HG02981 (cell line): Measurements from ENCODE around the gene CYBA.

Experiments
- ATAC-seq: cut with Tn5 transposase; IDR thresholded peaks from one replicate; pipeline ENCODE4 v1.9.1; 2021; ENCODE audit warnings: mild to moderate bottlenecking, moderate library complexity; ENCODE audit not compliant: unreplicated experiment

Gene CYBA

GRCh38 chr16:88662843-88663606 lies 12.2 kb upstream of the CYBA start, which contains the start of gene MVD:
Gene MVD, minus strand, starts transcription at chr16:88663091. Its CDS starts 11 bp downstream, at chr16:88663080.
- ATAC-seq: peak; percentile 94

DNA sequence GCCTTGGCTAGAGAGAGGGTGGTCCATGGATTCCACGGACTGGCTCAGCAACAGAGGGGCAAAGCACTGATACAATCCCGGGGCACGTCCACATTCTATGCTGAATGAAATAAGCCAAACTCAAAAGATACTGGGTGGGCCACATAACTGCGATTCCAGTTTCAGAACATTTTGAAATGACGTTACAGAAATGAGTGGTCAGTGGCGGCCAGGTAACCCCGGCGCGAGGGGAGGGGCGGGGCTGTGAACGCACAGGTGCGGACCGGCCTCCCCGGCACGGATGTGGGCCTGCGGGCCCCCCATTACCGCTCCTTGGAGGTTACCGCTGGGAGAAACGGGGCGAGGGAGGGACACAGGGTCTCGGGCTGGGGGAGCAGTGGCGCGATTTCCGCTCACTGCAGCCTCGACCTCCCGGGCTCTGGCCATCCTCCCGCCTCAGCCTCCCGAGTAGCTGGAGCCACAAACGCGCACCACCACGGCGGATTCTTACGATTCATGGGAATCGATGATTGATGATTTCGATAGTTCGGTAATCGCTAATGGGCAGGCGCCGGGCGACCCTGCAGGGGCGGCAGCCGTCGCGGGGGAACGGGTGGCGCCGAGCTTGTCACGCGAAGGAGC lies 11.5 kb upstream of the CYBA start:
- no peak for ATAC-seq

DNA sequence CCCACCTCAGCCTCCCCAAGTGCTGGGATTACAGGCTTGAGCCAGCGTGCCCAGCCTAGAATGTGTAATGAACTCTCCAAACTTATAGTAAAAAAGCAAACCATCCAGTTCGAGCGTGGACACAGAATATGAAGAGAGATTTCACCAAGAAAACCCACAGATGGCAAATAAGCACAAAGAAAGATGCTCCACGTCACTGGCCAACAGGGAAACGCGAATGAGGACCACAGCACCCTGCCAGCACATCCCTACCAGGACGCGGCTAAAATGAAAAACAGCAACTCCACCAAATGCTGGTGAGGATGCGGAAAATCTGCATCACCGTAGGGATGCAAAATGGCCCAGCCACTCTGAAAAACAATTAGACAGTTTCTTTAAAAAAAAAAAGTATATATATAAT lies 10.6 kb upstream of the CYBA start:
- ATAC-seq: no peak

GRCh38 chr16:88659160-88659559 lies 8.3 kb upstream of the CYBA start:
- ATAC-seq: no peak

- no peak for ATAC-seq
These were observed 7.9 kb upstream of the CYBA start for GRCh38 chr16:88658714-88659113.

- ATAC-seq: no peak
These were observed 6.5 kb upstream of the CYBA start for GRCh38 chr16:88657371-88657770.

DNA sequence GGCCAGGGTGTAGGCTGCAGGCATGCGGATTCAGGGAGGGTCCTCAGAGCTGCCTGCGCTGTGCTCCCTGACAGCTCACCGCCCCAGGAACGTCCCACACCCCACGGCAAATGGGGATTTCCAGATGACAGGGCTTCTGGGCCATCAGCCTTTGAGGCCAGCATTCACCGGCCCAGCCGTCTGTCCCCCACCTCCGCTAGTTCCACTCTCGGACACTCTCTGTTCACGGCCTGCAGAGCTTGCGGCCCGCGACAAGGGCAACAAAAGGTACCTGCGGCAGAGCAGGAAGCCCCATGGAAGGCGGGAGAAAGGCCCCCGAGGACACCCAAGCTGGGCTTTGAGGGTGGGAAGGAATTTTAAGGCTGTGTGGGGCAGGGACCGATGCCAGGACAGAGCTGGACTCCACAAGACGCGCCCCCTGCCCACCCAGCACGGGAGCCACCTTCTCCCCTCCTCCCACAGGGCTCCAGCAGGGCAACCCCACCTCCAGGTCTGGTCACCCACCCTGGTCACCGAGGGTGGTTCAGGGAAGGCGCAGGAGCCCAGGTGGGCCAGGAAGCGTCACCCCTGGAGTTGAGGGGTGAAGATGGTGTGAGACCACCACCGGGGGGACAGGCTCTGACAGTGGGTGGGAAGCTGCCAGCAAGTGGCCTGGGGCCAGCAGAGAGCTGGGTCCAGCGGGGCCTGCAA lies 5.6 kb upstream of the CYBA start:
- no peak for ATAC-seq

DNA sequence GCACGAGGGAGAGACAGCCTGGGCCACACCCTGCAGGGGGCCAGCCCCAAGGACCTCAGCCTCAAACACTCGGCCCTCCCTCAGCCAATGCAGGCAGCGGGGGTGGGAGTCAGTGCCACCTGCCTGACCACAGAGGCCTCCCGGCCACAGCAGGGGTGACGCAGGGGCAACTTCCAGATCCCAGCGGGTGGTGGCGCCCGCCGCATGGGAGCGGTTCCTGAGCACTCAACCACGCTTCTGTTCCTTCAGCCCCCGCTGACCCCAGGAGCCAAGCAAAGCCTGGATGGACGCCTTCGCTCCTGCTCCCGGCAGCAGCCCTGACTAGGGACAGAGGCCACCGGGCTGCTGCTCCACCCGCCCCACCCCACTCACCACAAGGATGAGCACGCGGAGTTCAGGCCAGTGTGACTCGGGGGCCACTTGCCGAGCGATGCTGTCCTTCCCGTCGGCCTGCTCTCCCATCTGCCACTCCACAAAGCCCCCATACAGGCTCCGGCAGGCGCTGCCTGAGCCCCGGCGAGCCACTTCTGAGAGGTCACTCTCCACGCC lies 5.0 kb upstream of the CYBA start:
- no peak for ATAC-seq

DNA sequence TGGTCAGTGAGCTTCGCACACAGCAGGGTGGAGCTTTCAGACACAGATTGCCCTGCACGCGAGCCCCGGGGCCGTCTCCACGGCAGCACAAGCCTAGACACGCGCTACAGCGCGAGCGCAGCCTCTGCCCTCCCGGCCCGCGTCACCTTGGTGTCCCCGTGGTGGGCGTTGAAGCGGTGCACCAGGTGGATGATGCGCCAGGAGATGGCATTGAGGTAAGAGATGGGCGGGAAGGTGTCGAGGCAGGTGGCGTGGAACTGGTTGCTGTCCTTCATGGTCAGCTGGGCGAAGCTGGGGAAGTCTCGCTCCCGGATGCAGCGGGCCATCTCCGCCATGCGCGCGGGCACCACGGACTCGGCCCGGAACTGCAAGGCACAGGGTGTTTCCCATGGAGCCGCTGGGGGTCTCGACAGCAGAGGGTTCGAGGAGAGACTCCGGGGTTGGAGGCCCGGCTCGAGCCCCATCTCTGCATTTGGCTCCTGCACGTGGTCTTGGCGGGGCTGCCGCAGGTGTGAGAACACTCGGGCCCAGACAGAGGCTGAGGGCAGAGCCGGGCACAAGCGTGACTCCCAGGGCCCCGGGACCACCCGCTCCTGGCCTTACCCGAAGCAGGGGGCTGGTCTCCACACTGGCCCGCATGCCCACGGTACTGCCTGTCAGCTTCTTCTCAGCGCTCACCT lies 4.3 kb upstream of the CYBA start:
- no peak for ATAC-seq

- ATAC-seq: no peak
These were observed 3.7 kb upstream of the CYBA start for GRCh38 chr16:88654363-88655052.

- no peak for ATAC-seq
These were observed 2.9 kb upstream of the CYBA start for GRCh38 chr16:88653596-88654362.

GRCh38 chr16:88653101-88653500 lies 2.2 kb upstream of the CYBA start:
- no peak for ATAC-seq

DNA sequence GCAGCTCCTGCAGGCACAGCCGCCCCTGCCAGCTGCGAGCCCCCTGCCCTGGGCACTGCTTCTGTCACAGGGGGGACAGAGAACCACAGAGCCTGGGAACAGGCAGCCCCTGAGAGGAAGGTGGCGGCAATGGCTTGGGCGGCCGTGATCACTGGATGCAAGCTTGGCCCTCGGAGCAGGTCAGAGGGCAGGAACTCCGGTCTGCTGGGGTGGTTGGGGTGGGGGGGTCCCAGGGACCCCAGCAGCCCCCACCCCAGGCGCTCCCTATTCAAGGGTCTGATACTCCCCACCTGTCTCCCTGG lies 1.9 kb upstream of the CYBA start:
- no peak for ATAC-seq

GRCh38 chr16:88651989-88652761 lies 1.3 kb upstream of the CYBA start:
- no peak for ATAC-seq

DNA sequence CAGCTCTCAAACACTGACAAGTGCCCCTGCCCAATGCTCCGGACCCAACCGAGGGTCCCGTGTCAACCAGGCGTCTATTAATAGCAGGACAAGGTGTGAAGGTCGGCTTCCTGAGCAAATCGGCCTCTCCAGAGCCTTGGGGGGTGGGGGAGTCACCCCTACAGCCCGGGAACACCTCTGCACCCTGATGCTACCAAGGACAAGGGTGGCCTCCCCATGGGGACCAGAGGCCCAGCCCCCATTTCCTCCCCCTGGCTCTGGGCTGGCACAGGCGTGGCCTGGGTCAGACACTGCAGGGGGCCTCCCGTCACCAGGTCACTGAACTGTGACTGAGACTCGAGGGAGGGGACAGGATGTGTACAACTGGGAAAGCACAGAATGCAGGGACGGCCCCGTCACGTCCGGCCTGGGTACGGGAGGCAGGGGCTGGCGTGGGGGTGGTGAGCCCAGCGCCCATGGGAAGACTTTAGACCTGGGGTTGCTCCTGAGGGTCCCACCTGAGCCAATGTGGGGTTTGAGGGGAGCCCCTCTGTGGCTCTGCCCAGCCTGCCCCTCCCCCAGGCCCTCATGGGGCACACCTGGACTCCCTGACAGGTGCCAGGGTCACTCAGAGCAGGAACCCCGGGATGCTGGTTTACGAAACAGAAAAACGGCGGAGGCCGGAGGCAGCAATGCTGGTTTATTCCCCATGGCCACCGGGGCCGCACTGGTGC lies 579 bp upstream of the CYBA start:
- ATAC-seq: peak; percentile 82

- peak; percentile 3 for ATAC-seq
These were observed 717 bp downstream of the CYBA start for GRCh38 chr16:88649924-88650748.

DNA sequence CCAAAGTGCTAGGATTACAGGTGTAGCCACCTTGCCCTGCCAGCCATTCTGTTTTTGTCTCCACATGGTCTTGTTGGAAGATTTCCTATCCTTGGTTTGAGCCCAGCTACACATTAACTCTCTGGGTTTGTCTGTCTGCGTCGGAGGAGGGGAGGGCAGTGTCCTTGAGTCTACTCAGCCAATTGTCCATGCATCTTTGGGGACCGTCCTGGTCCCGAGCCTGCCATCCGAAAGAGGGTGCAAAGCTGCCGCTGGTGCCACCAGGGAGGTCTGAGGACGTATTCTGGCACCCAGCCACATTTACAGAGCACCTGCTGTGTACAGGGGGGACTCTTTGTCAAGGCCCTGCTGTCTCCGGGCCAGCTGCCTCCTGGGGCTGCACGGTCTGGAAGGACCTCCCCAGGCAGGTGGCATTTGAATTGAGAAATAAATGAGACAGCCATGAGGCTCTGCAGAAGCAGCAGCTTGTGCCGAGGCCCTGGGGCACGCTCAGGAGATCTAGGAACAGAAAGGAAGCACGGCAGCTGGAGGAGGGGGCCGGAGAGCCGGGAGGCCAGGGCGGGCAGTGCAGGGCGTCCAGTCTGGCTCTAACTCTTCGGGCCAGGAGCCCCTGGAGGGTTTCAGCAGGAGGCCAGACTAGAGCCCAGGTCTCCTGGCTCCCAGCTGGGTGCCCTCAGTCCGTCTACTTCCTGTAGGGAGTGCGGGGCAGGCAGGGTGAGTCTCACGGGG lies 1.5 kb downstream of the CYBA start:
- no peak for ATAC-seq
